Fibroblast of lung (primary cell): Measurements from ENCODE around the gene ATF4. TPM values are rescaled to one million over a fixed set of nuclear protein-coding genes. Genes with fewer than 3 reads are reported as not detected.

Source experiments
- DNase-seq, 2 donors: peaks; one replicate each; pipeline versions ENCODE4 v3.0.0 to v3.0.0-alpha.2; 2010; ENCODE audit warnings: low read depth in 2 of 2
- H2AFZ ChIP-seq: 2 replicates; pipeline ENCODE4 v1.5.1; 2012; ENCODE audit warnings: low read length, control low read depth, inconsistent platforms
- H3K27ac ChIP-seq: 2 replicates; pipeline ENCODE4 v1.5.1; 2011; ENCODE audit warnings: low read length, control low read depth; ENCODE audit not compliant: insufficient read depth
- H3K27me3 ChIP-seq: 2 replicates; pipeline ENCODE4 v1.5.1; 2011; ENCODE audit warnings: mild to moderate bottlenecking, low read length; ENCODE audit not compliant: control insufficient read depth, insufficient read depth
- H3K36me3 ChIP-seq: 2 replicates; pipeline ENCODE4 v1.5.1; 2011; ENCODE audit warnings: low read length; ENCODE audit not compliant: control insufficient read depth, insufficient read depth
- H3K4me1 ChIP-seq: 2 replicates; pipeline ENCODE4 v1.5.1; 2011; ENCODE audit warnings: low read length; ENCODE audit not compliant: control insufficient read depth, insufficient read depth; ENCODE audit errors: extremely low read depth
- H3K4me2 ChIP-seq: 2 replicates; pipeline ENCODE4 v1.5.1; 2011; ENCODE audit warnings: low read length, control low read depth; ENCODE audit not compliant: insufficient read depth; ENCODE audit errors: extremely low read depth
- H3K4me3 ChIP-seq, 4 experiments: fragments of 200-600 bp in 1 of 4; sonication (generic) in 1 of 4; replicated peaks in 1 of 4; 2 replicates each; pipeline ENCODE4 v1.5.1; 2011 to 2016; ENCODE audit warnings: low read length in 4 of 4, low read depth in 3 of 4, mild to moderate bottlenecking in 3 of 4, control low read depth in 2 of 4, inconsistent platforms in 1 of 4, mixed read lengths in 1 of 4; ENCODE audit not compliant: insufficient read depth in 1 of 4; ENCODE audit errors: control extremely low read depth in 1 of 4
- H3K79me2 ChIP-seq: 2 replicates; pipeline ENCODE4 v1.5.1; 2012; ENCODE audit warnings: mild to moderate bottlenecking, low read length, inconsistent platforms; ENCODE audit not compliant: control insufficient read depth, insufficient read depth
- H3K9ac ChIP-seq: 2 replicates; pipeline ENCODE4 v1.5.1; 2011; ENCODE audit warnings: mild to moderate bottlenecking, low read length, control low read depth; ENCODE audit not compliant: insufficient read depth
- H3K9me3 ChIP-seq: 2 replicates; pipeline ENCODE4 v1.5.1; 2012; ENCODE audit warnings: low read depth, low read length; ENCODE audit not compliant: control insufficient read depth, insufficient read depth
- H4K20me1 ChIP-seq: 2 replicates; pipeline ENCODE4 v1.5.1; 2011; ENCODE audit warnings: low read length; ENCODE audit not compliant: control insufficient read depth, insufficient read depth; ENCODE audit errors: extremely low read depth
- CTCF ChIP-seq, 2 donors: IDR thresholded peaks in 1 of 2; conservative IDR thresholded peaks in 1 of 2; 1 replicate in 1 of 2; 2 replicates in 1 of 2; pipeline ENCODE4 v1.5.1; 2011 to 2012; ENCODE audit warnings: low read length in 2 of 2, control low read depth in 1 of 2, inconsistent platforms in 1 of 2, low read depth in 1 of 2, mild to moderate bottlenecking in 1 of 2
- EZH2 ChIP-seq: IDR thresholded peaks from 2 replicates; pipeline ENCODE4 v1.5.1; 2012; ENCODE audit warnings: low read length, control low read depth, mild to moderate bottlenecking; ENCODE audit errors: missing control alignments
- polyA plus RNA-seq, 2 donors: library from polyadenylated mRNA; depleted of rRNA in 1 of 2; stranded (reverse) in 1 of 2; unstranded in 1 of 2; fragments of >200 nt; gene quantifications; 2 replicates each; pipeline ENCODE4 v1.2.1, GENCODE V29; 2011 to 2012; ENCODE audit warnings: missing spikeins in 1 of 2
- total RNA-seq: library from RNA; depleted of rRNA; stranded (reverse); fragments of >200 nt; gene quantifications from 2 replicates; pipeline ENCODE4 v1.2.1, GENCODE V29; 2014

ATF4 gene
- total and polyA plus RNA-seq, 2 donors (not counting 1 experiment from before 2014, with no cell fraction given), result 546 to 555 TPM

- Histone ChIP-seq H3K27ac (no peak overlapping the region), H3K4me3 (no peak overlapping the region), H3K27me3 (no peaks in the 10 kb centered on the region), H3K79me2 (peaks cover 3% of the 10 kb centered on the region), H3K9ac (no peak overlapping the region), H3K4me1 (peaks cover 27% of the 10 kb centered on the region), H3K36me3 (no peaks in the 10 kb centered on the region), H4K20me1 (no peaks in the 10 kb centered on the region), H3K4me2 (no peak overlapping the region), H2AFZ (no peak overlapping the region), H3K9me3 (no peaks in the 10 kb centered on the region)
- TF ChIP-seq CTCF (conservative IDR thresholded peaks at IDR 0.05 in 1 of 2, IDR thresholded peaks at IDR 0.05 in 1 of 2; ENCODE audit: low read depth in 1 of 2, low read length in 2 of 2) (no peak), EZH2 (no peak)
- DNase-seq, result no peak
Observed at GRCh38 chr22:39497429-39497828, 22.9 kb upstream of the ATF4 start.

- TF ChIP-seq CTCF (conservative IDR thresholded peaks at IDR 0.05 in 1 of 2, IDR thresholded peaks at IDR 0.05 in 1 of 2; ENCODE audit: low read depth in 1 of 2, low read length in 2 of 2) (no peak), EZH2 (no peak)
- H3K36me3 ChIP-seq, result no peaks in the 10 kb centered on the region
- no peak overlapping the region for H3K4me2 ChIP-seq
- H3K27me3 ChIP-seq, result no peaks in the 10 kb centered on the region
- no peak overlapping the region for H2AFZ ChIP-seq
- no peak overlapping the region for H3K4me3 ChIP-seq
- H3K9me3 ChIP-seq, result no peaks in the 10 kb centered on the region
- peaks cover 13% of the 10 kb centered on the region for H3K79me2 ChIP-seq
- H3K27ac ChIP-seq, result no peak overlapping the region
- H3K4me1 ChIP-seq, result peaks cover 23% of the 10 kb centered on the region
- DNase-seq, result no peak
- H4K20me1 ChIP-seq, result no peaks in the 10 kb centered on the region
- no peak overlapping the region for H3K9ac ChIP-seq
Observed at GRCh38 chr22:39498368-39498767, 22.0 kb upstream of the ATF4 start.

GRCh38 chr22:39498802-39499201 is 21.6 kb upstream of the ATF4 start:
- Histone ChIP-seq H3K36me3 (no peaks in the 10 kb centered on the region), H3K27me3 (no peaks in the 10 kb centered on the region), H3K4me3 (no peak overlapping the region), H3K79me2 (peaks cover 17% of the 10 kb centered on the region), H4K20me1 (no peaks in the 10 kb centered on the region), H3K4me2 (no peak overlapping the region), H3K9ac (no peak overlapping the region), H3K27ac (no peak overlapping the region), H3K4me1 (peaks cover 23% of the 10 kb centered on the region), H3K9me3 (no peaks in the 10 kb centered on the region), H2AFZ (no peak overlapping the region)
- no peak for DNase-seq
- TF ChIP-seq EZH2 (no peak), CTCF (conservative IDR thresholded peaks at IDR 0.05 in 1 of 2, IDR thresholded peaks at IDR 0.05 in 1 of 2; ENCODE audit: low read depth in 1 of 2, low read length in 2 of 2) (no peak)
